Measurements from ENCODE around the gene MANBA.

Gene MANBA

DNA sequence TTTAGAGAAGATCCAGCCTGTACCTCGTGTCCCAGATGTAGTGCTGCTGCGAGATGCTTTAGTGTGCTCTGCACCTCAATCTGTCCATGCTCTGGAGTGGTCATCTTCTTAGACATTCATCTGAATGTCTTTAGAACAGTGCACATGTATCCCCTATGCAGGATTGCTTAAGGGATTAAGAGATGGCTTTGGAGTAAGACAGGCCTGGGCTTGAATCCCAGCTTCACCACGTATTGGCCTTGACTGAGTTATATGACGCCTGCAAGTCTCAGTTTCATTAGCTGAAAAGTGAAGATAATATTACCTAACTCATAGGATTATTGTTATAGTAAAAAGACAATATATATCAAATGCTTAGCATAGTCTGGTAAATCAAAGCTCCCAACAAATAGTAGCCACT is 161.3 kb downstream of the MANBA start:
- no peaks in the 10 kb centered on the region for H3K27me3 Mint-ChIP-seq (ENCODE audit: low read depth)
- peaks cover 3% of the 10 kb centered on the region for H3K9me3 Mint-ChIP-seq
- peak overlapping the region; percentile 48 for H3K4me3 Mint-ChIP-seq
- peaks cover 63% of the 10 kb centered on the region for H3K4me1 Mint-ChIP-seq (ENCODE audit: low read depth)
- H3K36me3 Mint-ChIP-seq (ENCODE audit: low read depth) = peaks cover 76% of the 10 kb centered on the region
- peak overlapping the region; percentile 87 for H3K27ac Mint-ChIP-seq

DNA sequence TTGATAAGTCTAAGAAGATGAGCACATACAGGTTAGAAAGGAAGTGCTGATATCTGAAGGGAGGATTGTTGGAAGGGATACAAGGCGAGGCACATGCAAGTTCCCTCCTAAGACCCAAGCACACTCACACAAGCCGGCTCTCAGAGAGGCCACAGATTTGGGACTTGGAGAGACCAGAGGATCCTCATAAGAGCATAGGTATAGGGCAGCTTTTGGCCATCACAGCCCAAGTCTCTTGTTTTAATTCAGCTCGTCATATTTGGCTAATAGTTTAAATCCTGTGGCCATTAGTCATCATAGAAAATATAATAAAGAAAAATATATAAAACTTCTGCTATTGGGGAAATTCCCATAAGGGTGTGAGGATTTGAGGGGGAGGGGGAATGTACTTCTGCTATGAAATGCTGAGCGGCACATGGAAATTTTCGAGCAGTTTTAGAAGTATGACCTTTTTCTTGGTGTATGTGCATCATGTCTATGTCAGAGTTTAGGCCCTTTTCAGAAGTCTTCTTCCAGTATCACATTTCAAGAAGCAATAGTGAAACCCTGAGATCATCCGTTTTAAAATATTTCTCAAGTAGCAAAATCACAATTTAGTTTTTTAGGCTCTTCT is 161.9 kb downstream of the MANBA start:
- peaks cover 66% of the 10 kb centered on the region for H3K4me1 Mint-ChIP-seq (ENCODE audit: low read depth)
- H3K4me3 Mint-ChIP-seq = peak overlapping the region; percentile 52
- no peaks in the 10 kb centered on the region for H3K27me3 Mint-ChIP-seq (ENCODE audit: low read depth)
- H3K9me3 Mint-ChIP-seq = peaks cover 3% of the 10 kb centered on the region
- H3K36me3 Mint-ChIP-seq (ENCODE audit: low read depth) = peaks cover 79% of the 10 kb centered on the region
- peak overlapping the region; percentile 87 for H3K27ac Mint-ChIP-seq

DNA sequence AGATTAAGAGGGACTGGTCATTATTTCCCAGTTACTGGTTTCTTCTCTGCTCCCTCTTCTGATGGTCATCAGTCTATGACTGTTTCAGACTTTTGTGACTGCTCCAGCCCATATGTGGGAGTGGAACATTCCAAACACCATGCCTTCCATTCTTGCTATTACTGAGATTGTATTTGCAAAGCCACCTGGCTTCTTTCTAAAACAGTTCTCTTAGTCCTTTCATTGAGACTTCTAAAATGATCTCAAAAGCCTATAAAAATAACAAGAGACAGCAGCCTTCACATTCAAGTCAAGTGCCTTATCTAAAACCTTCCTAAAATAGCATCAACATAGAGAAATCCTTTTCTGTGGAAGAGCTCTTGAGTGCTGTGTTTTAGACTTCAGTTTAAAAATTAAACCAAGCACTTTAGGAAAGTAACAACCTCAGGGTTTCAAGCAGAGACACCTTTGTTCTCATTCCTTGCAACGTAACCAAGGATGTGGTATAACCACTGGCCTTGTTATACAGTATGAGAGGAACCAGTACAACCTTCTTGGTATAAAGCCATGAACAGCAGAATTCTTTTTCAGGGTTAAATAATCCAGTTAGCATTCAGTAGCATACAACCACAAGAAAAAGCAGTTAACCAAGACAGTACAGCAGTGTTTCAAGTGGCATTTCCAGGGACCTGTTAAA is 162.5 kb downstream of the MANBA start:
- Mint-ChIP-seq H3K4me1 (ENCODE audit: low read depth) (peaks cover 63% of the 10 kb centered on the region), H3K27me3 (ENCODE audit: low read depth) (no peaks in the 10 kb centered on the region), H3K27ac (peak overlapping the region; percentile 87), H3K4me3 (peak overlapping the region; percentile 52), H3K9me3 (peaks cover under 1% of the 10 kb centered on the region), H3K36me3 (ENCODE audit: low read depth) (peaks cover 75% of the 10 kb centered on the region)

DNA sequence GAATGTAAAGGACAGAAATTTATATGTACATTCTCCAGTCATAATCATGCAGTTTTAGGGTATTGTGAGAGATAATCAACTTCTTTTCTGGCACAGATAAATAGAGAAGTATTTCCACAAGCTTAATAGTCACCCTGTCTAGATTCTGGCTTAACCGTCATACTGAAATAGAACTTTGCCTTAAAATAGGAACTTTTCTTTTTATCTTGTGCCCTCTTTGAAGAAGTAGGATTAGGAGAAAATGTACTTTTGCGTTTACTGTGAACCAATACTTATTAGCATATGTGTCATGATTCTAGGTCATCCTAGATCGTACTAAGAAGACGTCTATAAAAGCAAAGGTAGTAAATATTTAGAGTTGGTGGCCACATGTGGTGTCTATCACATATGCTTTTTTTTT is 164.2 kb downstream of the MANBA start:
- no peak overlapping the region for H3K4me3 Mint-ChIP-seq
- peak overlapping the region; percentile 35 for H3K27ac Mint-ChIP-seq

DNA sequence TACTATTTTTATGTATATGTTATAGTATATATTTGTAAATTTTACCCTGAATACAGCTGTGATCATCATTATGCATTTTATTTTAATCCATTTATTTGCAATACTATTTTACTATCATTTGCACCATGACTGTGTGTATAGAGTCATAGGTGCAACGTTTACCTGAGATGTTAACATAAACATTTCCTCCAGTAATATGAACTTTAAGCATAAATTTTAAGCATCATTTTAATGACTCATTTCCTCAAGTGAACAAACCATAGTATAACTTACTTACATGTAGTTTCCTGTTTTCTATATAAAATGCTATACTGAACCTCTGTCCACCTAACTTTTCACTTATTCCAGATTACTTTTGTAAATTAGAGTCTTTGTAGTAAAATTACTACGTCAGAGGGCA is 166.8 kb downstream of the MANBA start:
- Mint-ChIP-seq H3K4me3 (no peak overlapping the region), H3K9me3 (peaks cover 14% of the 10 kb centered on the region), H3K4me1 (ENCODE audit: low read depth) (peaks cover 84% of the 10 kb centered on the region), H3K27me3 (ENCODE audit: low read depth) (no peaks in the 10 kb centered on the region), H3K36me3 (ENCODE audit: low read depth) (peaks cover 86% of the 10 kb centered on the region), H3K27ac (peak overlapping the region; percentile 67)

More for the DNA sequence above, 164.2 kb downstream of the MANBA start:
- peaks cover 6% of the 10 kb centered on the region for H3K9me3 Mint-ChIP-seq
- no peaks in the 10 kb centered on the region for H3K27me3 Mint-ChIP-seq (ENCODE audit: low read depth)
- H3K4me1 Mint-ChIP-seq (ENCODE audit: low read depth) = peaks cover 76% of the 10 kb centered on the region
- H3K36me3 Mint-ChIP-seq (ENCODE audit: low read depth) = peaks cover 82% of the 10 kb centered on the region

DNA sequence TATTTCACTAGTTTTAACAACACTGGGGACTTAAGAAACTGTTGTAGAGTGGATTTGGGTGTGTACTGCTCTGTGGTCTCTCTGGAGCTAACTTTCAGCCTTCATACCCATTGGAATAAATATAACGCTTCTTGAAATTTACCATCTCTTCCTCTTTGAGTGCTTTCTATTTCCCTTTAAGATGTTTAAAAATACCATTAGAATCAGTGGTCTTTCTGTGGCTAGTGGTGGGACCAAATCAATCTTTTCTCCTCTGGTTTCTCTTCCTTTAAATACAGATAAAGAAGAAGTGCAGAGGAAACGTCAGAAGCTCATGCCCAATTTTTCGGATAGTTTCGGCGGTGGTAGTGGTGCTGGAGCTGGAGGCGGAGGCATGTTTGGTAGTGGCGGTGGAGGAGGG is 167.6 kb downstream of the MANBA start:
- peaks cover 14% of the 10 kb centered on the region for H3K9me3 Mint-ChIP-seq
- H3K27ac Mint-ChIP-seq = peak overlapping the region; percentile 65
- peaks cover 80% of the 10 kb centered on the region for H3K36me3 Mint-ChIP-seq (ENCODE audit: low read depth)
- H3K27me3 Mint-ChIP-seq (ENCODE audit: low read depth) = no peaks in the 10 kb centered on the region
- H3K4me1 Mint-ChIP-seq (ENCODE audit: low read depth) = peaks cover 84% of the 10 kb centered on the region
- peak overlapping the region; percentile 18 for H3K4me3 Mint-ChIP-seq

DNA sequence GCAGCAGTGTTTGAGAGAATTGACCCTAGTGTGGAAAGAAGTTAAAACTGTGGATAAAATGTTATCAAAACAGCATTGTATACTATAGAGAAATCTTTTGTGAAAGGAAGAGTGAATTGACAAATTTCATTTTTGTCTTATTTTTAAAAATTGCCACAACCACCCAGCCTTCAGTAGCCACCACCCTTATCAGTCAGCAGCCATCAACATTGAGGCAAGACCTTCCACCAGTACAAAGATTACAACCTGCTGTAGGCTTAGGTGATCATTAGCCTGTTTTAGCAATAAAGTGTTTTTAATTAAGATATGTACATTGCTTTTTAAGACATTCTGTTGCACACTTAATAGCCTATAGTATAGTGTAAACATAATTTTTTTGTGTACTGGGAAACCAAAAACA is 168.5 kb downstream of the MANBA start:
- H3K36me3 Mint-ChIP-seq (ENCODE audit: low read depth) = peaks cover 80% of the 10 kb centered on the region
- H3K9me3 Mint-ChIP-seq = peaks cover 14% of the 10 kb centered on the region
- peak overlapping the region; percentile 7 for H3K4me3 Mint-ChIP-seq
- H3K4me1 Mint-ChIP-seq (ENCODE audit: low read depth) = peaks cover 84% of the 10 kb centered on the region
- H3K27me3 Mint-ChIP-seq (ENCODE audit: low read depth) = no peaks in the 10 kb centered on the region
- H3K27ac Mint-ChIP-seq = peak overlapping the region; percentile 53

DNA sequence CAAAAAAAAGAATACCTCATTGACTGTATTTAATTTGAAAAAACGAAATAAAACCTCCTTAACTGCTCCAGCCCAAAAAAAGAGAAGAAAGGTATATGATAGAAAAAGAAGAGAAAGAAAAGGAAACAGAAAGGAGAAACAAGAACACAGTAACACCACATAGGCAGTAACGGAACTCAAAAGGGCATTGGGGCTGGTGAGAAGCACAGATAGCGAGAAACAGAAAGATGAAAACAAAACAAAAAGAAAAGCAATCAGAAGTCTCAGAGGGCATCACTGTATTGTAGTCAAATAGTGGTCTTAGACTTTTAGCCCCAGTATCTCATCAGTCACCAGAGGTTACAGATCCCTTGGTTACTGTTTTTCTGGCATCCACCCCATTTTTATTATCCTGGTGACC is 171.0 kb downstream of the MANBA start:
- H3K9me3 Mint-ChIP-seq = peaks cover 14% of the 10 kb centered on the region
- H3K36me3 Mint-ChIP-seq (ENCODE audit: low read depth) = peaks cover 76% of the 10 kb centered on the region
- H3K4me3 Mint-ChIP-seq = peak overlapping the region; percentile 51
- H3K27ac Mint-ChIP-seq = peak overlapping the region; percentile 71
- H3K27me3 Mint-ChIP-seq (ENCODE audit: low read depth) = no peaks in the 10 kb centered on the region
- H3K4me1 Mint-ChIP-seq (ENCODE audit: low read depth) = peaks cover 91% of the 10 kb centered on the region

DNA sequence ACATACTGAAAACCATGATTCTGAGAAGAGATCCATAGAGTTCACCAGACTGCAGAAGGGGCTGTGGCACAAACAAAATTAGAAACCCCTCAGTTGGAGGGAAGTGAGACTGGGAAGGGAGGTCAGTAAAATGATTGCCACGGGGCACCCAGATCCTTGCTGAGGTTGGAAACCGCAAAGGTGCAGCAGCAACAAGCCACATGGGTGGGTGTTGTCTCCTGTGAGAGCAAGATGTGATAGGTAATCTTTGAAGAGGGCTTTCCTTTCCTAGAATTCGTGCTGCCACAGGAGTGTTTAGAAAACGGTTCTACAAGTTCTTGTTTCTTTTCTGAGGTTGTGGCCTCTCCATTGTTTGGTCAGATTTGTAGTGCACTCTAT is 174.1 kb downstream of the MANBA start:
- Mint-ChIP-seq H3K36me3 (ENCODE audit: low read depth) (peaks cover 74% of the 10 kb centered on the region), H3K4me1 (ENCODE audit: low read depth) (peaks cover 77% of the 10 kb centered on the region), H3K27ac (peak overlapping the region; percentile 85), H3K9me3 (peaks cover 9% of the 10 kb centered on the region), H3K27me3 (ENCODE audit: low read depth) (no peaks in the 10 kb centered on the region), H3K4me3 (peak overlapping the region; percentile 40)

DNA sequence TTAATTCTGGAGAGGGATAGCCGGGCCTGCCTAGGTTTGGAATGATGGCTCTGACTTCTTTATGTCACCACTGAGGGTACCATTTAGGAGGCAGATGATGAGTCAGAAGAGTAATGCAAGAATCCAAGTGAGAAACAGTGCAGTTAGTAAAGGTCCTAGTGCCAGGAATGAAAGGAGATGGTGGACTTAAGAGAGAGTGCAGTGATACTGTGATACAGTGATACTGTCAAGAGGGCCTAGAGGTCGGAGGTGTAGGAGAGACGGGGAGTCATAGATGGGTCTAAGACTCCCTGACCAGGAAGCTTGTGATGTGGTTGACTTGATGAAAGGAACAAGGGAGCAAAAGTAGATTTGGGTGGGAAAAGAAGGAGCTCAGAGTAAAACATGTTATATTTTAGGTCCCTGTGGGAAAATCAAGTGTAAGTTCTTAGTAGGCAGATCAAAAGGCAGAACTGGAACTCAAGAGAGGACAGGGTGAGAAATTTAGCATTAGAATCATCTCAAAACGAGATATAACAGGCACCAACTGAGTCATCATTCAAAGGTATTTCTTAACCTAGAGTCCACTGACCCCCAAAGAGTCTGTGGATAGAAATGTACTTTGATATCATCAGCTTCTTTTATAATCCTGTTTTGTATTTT is 174.6 kb downstream of the MANBA start:
- Mint-ChIP-seq H3K27ac (peak overlapping the region; percentile 85), H3K9me3 (peaks cover 6% of the 10 kb centered on the region), H3K27me3 (ENCODE audit: low read depth) (no peaks in the 10 kb centered on the region), H3K4me1 (ENCODE audit: low read depth) (peaks cover 75% of the 10 kb centered on the region), H3K36me3 (ENCODE audit: low read depth) (peaks cover 71% of the 10 kb centered on the region), H3K4me3 (peak overlapping the region; percentile 40)

DNA sequence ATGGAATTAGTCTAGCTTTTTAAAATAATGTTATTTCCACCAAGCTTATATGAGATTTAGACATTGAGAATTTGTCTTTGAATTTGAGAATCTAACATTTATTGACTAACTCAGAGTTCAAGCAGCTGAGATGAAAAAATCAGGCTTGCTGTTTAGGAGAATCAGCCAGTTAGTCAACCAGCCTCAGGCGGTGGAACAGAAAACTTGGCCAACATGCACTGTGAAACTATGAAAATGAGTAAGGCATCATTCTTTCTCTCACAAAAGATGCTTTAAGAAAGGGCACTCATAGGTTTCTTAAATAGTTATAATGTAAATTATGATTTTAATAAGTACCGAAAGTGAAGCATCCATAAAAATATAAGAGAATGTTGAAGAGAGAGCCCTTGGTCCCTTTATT is 175.4 kb downstream of the MANBA start:
- peaks cover 70% of the 10 kb centered on the region for H3K4me1 Mint-ChIP-seq (ENCODE audit: low read depth)
- peak overlapping the region; percentile 85 for H3K27ac Mint-ChIP-seq
- H3K4me3 Mint-ChIP-seq = peak overlapping the region; percentile 40
- no peaks in the 10 kb centered on the region for H3K27me3 Mint-ChIP-seq (ENCODE audit: low read depth)
- no peaks in the 10 kb centered on the region for H3K9me3 Mint-ChIP-seq
- peaks cover 67% of the 10 kb centered on the region for H3K36me3 Mint-ChIP-seq (ENCODE audit: low read depth)

DNA sequence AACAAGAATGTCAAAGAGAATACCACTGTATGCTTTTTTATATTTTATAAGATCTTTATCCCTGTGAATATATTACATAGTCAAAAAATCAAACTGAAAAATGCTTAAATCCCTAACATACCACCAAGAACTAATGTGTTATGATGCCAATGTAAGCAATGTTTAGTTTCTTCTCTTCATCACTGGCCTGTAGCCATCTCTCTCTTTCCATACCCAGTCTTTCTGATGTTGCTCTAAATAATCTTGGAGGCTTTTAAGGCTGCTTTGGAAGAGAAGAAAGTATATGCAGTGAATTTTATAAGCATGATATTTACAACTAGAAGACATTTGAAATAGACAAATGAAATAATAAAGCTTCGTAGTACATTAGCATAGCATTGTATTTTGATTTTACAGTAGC is 176.7 kb downstream of the MANBA start:
- Mint-ChIP-seq H3K4me1 (ENCODE audit: low read depth) (peaks cover 69% of the 10 kb centered on the region), H3K27ac (no peak overlapping the region), H3K4me3 (no peak overlapping the region), H3K9me3 (no peaks in the 10 kb centered on the region), H3K36me3 (ENCODE audit: low read depth) (peaks cover 62% of the 10 kb centered on the region), H3K27me3 (ENCODE audit: low read depth) (no peaks in the 10 kb centered on the region)

All from T-helper 1 cell treated with Interleukin-12 subunit alpha and Interleukin-12 subunit beta and Interleukin-4 antibody, amounts not matched to agents 30 μg/mL and 1 μg/mL, for 36 hours (primary cell).